ENCODE results near the gene KSR1. TPM values are rescaled to one million over a fixed set of nuclear protein-coding genes. Genes with fewer than 3 reads are reported as not detected.

Gene KSR1
- total and polyA plus RNA-seq, 2 experiments from 2014 or later: 7.8 to 53.2 TPM

GRCh38 chr17:27622986-27623385 is 166.7 kb downstream of the KSR1 start (continued):
- no peak for TF ChIP-seq CTCF (conservative IDR thresholded peaks at IDR 0.05; ENCODE audit: low read depth in 2 of 2)

GRCh38 chr17:27623614-27624013 is 167.4 kb downstream of the KSR1 start:
- H3K4me3 Mint-ChIP-seq: no peak overlapping the region
- no peaks in the 10 kb centered on the region for H3K4me1 Mint-ChIP-seq
- ATAC-seq (no peak), DNase-seq (ENCODE audit: low spot score) (no peak)
- H3K9me2 ChIP-seq (ENCODE audit: insufficient read depth): no peaks in the 10 kb centered on the region
- peaks cover 3% of the 10 kb centered on the region for H3K27me3 Mint-ChIP-seq (ENCODE audit: insufficient read depth, low read depth, poor library complexity)
- peaks cover 24% of the 10 kb centered on the region for H3K36me3 Mint-ChIP-seq (ENCODE audit: low read depth)
- no peaks in the 10 kb centered on the region for H3F3A ChIP-seq (replicated peaks; ENCODE audit: low read depth)
- no peaks in the 10 kb centered on the region for H3K27me3 ChIP-seq (ENCODE audit: insufficient read depth)
- no peaks in the 10 kb centered on the region for H3K79me2 ChIP-seq (replicated peaks; ENCODE audit: insufficient read depth)
- H2AFZ ChIP-seq: no peak overlapping the region
- no peak for TF ChIP-seq STAT1 (IDR thresholded peaks at IDR 0.05; ENCODE audit: unreplicated experiment)
- TF ChIP-seq ZNF462 (CRISPR knock-in tag; IDR thresholded peaks at IDR 0.05): no peak
- TF ChIP-seq REST (IDR thresholded peaks at IDR 0.05; ENCODE audit: unreplicated experiment): no peak
- 0 out of 3 replicates have a peak, but pooled peaks cover 2% of the 10 kb centered on the region for H3K9me3 Mint-ChIP-seq
- H3K4me1 ChIP-seq (ENCODE audit: insufficient read depth): no peaks in the 10 kb centered on the region
- H3K27ac Mint-ChIP-seq: no peak overlapping the region
- H3K4me3 ChIP-seq: no peak overlapping the region
- peaks cover 7% of the 10 kb centered on the region; the same call in 1 of the 2 replicates for H3K36me3 ChIP-seq (ENCODE audit: insufficient read depth)
- no peak overlapping the region for H3K4me2 ChIP-seq
- no peaks in the 10 kb centered on the region for H4K20me1 ChIP-seq (replicated peaks; ENCODE audit: insufficient read depth)
- no peak overlapping the region for H3K27ac ChIP-seq (ENCODE audit: low read depth)
